Measurements from ENCODE around the gene CAPNS2. TPM values are rescaled to one million over a fixed set of nuclear protein-coding genes. Genes with fewer than 3 reads are reported as not detected.

The CAPNS2 gene
- total RNA-seq, 4 donors from 2014 or later = 0.98 to 4.8 (median 3.6) TPM; not detected in 1

- H3K36me3 ChIP-seq = peaks cover 0 to 18% (median 0%) of the 10 kb centered on the region in 3 donors
Measured at GRCh38 chr16:55557186-55557585, 9.3 kb upstream of the CAPNS2 start.

GRCh38 chr16:55559233-55559632 is 7.3 kb upstream of the CAPNS2 start:
- H3K27me3 ChIP-seq = no peaks in the 10 kb centered on the region
- H3K27ac ChIP-seq = no peak overlapping the region
- TF ChIP-seq CTCF (IDR thresholded peaks at IDR 0.05) = no peak
- TF ChIP-seq POLR2A (IDR thresholded peaks at IDR 0.05) = no peak
- TF ChIP-seq EP300 (IDR thresholded peaks at IDR 0.05) = peak in 1 of 2 donors; percentile 21
- H3K9me3 ChIP-seq = no peaks in the 10 kb centered on the region
- peaks cover 0 to 36% (median 0%) of the 10 kb centered on the region in 4 donors for H3K4me1 ChIP-seq
- DNase-seq (ENCODE audit: low spot score in 2 of 2) = no peak
- no peak overlapping the region for H3K4me3 ChIP-seq
- peaks cover 0 to 7% (median 0%) of the 10 kb centered on the region in 3 donors for H3K36me3 ChIP-seq

More at GRCh38 chr16:55557186-55557585, 9.3 kb upstream of the CAPNS2 start:
- no peaks in the 10 kb centered on the region for H3K9me3 ChIP-seq
- H3K27ac ChIP-seq = no peak overlapping the region
- no peak for DNase-seq (ENCODE audit: low spot score in 2 of 2)
- H3K27me3 ChIP-seq = no peaks in the 10 kb centered on the region
- no peak for TF ChIP-seq CTCF (IDR thresholded peaks at IDR 0.05)
- no peak for TF ChIP-seq POLR2A (IDR thresholded peaks at IDR 0.05)
- TF ChIP-seq EP300 (IDR thresholded peaks at IDR 0.05) = no peak
- H3K4me1 ChIP-seq = peaks cover 0 to 29% (median 0%) of the 10 kb centered on the region in 4 donors
- no peak overlapping the region for H3K4me3 ChIP-seq

GRCh38 chr16:55559933-55560516 is 6.5 kb upstream of the CAPNS2 start:
- 65 to 77% methylated on average over 1 of the region's 1 CpG for WGBS, 2 donors
- peaks cover 0 to 7% (median 0%) of the 10 kb centered on the region in 3 donors for H3K36me3 ChIP-seq

GRCh38 chr16:55561319-55561848 is 5.1 kb upstream of the CAPNS2 start:
- DNase-seq (ENCODE audit: low spot score in 2 of 2) = no peak
- Histone ChIP-seq H3K4me3 (no peak overlapping the region), H3K27me3 (no peaks in the 10 kb centered on the region), H3K27ac (no peak overlapping the region), H3K9me3 (no peaks in the 10 kb centered on the region), H3K4me1 (peaks cover 0 to 36% (median 0%) of the 10 kb centered on the region in 4 donors), H3K36me3 (no peaks in the 10 kb centered on the region)
- no peak for TF ChIP-seq EP300 (IDR thresholded peaks at IDR 0.05)
- no peak for TF ChIP-seq POLR2A (IDR thresholded peaks at IDR 0.05)
- TF ChIP-seq CTCF (IDR thresholded peaks at IDR 0.05) = no peak
- WGBS, 2 donors = 56 to 75% methylated on average over 2 of the region's 2 CpGs

More at GRCh38 chr16:55559933-55560516, 6.5 kb upstream of the CAPNS2 start:
- TF ChIP-seq POLR2A (IDR thresholded peaks at IDR 0.05) (no peak), CTCF (IDR thresholded peaks at IDR 0.05) (no peak)
- Histone ChIP-seq H3K4me1 (peaks cover 0 to 36% (median 0%) of the 10 kb centered on the region in 4 donors), H3K9me3 (no peaks in the 10 kb centered on the region), H3K4me3 (no peak overlapping the region), H3K27ac (no peak overlapping the region), H3K27me3 (no peaks in the 10 kb centered on the region)
- DNase-seq (ENCODE audit: low spot score in 2 of 2) = no peak

GRCh38 chr16:55562936-55563335 is 3.5 kb upstream of the CAPNS2 start:
- Histone ChIP-seq H3K27me3 (no peaks in the 10 kb centered on the region), H3K4me1 (peaks cover 0 to 42% (median 3%) of the 10 kb centered on the region in 4 donors), H3K9me3 (no peaks in the 10 kb centered on the region), H3K36me3 (peaks cover 0 to 3% (median 0%) of the 10 kb centered on the region in 3 donors), H3K4me3 (no peak overlapping the region), H3K27ac (no peak overlapping the region)
- DNase-seq (ENCODE audit: low spot score in 2 of 2) = no peak
- no peak for TF ChIP-seq EP300 (IDR thresholded peaks at IDR 0.05)
- no peak for TF ChIP-seq CTCF (IDR thresholded peaks at IDR 0.05)
- no peak for TF ChIP-seq POLR2A (IDR thresholded peaks at IDR 0.05)
- WGBS, 2 donors = 94% methylated on average over 1 of the region's 1 CpG
